NCI-H1436 treated with DMSO at 0.1 percent for 48 hours (cell line): ENCODE measurements around the gene ZNF844.
"Not testable (repeated sequence)": the region's sequence is repeated elsewhere in the genome, so short reads cannot be mapped to it uniquely, and the experiment has no call there.

Experiments used
- DNase-seq: peaks from one replicate; lab custom pipeline; 2025; lab: John Stamatoyannopoulos, UW

Gene ZNF844

DNA sequence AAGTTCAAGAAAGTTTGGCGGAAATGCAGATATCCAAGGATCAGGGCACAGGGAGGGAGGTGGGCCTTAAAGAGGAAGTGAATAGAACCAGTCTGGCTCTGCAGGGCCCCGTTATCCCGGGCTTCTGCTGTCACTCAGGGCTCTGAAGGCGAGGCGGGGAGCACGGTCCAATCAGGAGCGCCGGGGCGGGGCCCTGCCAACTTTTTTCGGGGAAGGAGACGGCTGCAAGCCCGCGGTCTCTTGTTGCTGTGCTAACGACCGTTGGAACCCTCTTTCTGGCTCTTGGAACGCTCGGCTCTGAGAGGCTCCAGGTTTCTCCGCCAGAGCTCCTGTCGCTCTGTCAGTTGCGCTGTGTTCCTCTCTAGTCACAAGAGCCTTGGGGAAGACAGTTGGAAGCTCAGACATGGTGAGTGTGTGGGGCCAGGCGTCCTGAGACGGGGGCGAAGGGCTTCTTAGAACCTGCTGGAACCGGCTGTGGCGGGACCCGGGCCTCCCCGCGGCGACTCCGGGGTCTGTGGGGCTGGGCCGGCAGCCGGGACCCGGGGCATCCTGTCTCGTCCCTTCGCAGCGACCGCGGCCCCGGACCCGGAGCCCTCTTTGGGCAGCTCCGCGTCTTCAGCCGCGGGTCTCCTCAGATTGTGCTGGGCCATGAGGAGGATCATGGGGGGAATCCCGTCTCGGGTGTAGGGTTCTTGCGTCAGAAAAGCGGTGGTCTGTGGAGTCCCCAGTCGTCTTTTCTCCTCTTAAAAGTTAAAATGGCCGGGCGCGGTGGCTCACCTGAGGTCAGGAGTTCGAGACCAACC lies 27.7 kb downstream of the ZNF844 start:
- no peak for DNase-seq

DNA sequence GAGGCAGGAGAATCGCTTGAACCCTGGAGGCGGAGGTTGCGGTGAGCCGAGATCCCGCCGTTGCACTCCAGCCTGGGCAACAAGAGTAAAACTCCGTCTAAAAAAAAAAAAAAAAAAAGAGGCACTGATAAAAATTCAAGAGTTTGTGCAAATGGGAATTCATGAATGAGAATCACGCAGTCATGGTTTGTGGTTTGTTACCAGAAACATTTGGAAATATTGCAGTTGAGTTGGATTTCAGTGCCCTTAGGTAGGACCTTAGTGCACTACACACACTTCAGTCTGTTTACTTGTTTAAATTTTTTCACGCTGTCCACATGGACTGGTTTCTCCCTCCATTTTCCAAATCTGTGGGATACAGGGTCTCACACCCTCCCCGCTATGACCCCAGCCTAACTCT lies 28.4 kb downstream of the ZNF844 start:
- no peak for DNase-seq

DNA sequence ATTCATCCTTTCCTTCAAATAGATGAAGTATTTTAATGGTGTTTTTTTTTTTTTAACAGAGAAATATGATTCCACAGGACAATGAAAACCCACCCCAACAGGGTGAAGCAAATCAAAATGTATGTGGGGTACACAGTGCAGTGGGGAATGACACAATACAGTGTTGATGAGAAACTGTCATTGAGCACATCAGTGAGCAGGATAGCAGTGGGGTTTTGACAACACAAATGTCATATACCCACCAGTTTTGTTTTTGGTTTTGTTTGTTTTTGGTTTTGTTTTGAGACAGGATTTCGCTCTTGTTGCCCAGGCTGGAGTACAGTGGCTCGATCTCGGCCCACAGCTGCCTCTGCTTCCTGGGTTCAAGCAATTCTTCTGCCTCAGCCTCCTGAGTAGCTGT lies 29.2 kb downstream of the ZNF844 start:
- no peak for DNase-seq

DNA sequence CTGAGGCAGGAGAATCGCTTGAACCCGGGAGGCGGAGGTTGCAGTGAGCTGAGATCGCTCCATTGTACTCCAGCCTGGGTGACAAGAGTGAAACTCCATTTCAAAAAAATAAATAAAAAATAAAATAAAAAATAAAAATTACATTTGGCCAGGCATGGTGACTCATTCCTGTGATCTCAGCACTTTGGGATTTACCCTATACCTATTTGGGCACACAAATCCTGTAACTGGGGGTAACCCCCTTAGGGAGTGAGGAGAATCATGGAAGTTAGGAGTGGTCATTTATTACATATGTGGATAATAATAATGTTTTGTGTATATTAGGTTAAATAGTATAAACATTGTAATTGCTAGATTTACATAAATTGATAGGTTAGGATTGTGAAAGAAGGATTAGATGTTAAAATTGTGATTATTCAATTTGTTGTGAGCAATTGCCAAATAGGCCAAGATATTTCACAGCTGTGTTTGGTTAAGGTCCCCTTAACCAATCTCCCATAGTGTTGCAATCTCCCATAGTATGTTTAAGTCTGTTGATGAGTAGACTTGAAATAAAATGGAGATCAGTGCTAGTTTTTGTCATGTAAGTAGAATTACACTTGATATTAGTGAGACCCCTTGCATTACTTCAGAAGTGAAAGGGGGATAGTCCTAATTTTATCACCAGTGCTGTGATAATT lies 30.7 kb downstream of the ZNF844 start:
- DNase-seq = no peak

- no peak for DNase-seq
Observed at GRCh38 chr19:12098040-12098439, 33.5 kb downstream of the ZNF844 start.

GRCh38 chr19:12103909-12104308 lies 39.4 kb downstream of the ZNF844 start:
- DNase-seq = not testable (repeated sequence)

DNA sequence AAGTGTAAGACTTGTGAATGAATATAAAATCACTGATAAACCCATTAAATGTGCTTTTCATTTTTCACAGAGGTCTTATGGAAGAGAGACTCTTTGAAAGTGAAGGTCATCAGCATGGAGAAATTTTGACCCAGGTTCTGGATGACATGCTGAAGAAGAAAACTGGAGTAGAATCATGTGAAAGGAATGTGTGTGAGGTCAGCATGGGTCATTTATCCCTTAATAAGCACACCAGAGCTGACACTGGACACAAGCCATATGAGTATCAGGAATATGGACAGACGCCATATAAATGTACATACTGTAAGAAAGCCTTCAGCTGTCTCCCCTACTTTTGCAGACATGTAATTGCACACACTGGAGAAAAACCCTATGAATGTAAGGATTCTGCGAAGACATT lies 46.6 kb downstream of the ZNF844 start:
- no peak for DNase-seq

DNA sequence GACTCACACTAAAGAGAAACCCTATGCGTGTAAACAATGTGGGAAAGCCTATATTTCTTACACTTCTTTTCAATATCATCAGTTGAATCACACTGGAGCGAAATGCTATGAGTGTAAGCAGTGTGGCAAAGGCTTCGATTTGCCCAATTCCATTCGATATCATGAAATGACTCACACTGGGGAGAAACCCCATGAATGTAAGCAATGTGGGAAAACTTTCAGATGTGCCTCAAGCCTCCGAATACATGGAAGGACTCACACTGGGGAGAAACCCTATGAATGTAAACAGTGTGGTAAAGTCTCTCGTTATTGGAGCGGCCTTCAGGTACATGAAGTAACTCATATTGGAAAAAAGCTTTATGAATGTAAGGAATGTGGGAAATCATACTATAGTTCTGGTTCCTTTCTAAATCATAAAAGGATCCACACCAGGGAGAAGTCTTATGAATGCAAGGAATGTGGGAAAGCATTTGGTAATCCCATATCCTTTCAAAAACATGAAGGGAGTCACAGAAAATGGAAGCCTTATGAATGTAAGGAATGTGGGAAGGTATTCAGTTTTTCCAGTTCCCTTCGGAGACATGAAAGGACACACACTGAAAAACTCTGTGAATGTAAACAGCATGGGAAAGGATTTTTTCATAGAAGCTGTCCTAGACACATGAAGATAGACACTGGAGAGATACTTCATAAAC lies 47.6 kb downstream of the ZNF844 start:
- DNase-seq = no peak

GRCh38 chr19:12112701-12113100 lies 48.2 kb downstream of the ZNF844 start:
- DNase-seq = no peak

DNA sequence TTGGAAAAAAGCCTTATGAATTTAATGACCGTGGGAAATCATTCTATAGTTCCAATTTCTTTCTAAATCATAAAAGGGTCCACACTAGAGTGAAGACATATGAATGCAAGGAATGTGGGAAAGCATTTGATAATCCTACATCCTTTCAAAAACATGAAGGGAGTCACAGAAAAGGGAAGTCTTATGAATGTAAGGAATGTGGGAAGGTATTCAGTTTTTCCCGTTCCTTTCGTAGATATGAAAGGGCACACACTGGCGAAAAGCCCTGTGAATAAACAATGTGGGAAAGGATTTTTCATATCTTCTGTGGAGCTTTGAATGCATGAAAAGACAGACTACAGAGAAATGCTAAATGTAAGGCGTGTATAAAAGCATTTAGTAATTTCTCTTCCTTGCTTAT lies 48.6 kb downstream of the ZNF844 start:
- DNase-seq = no peak

DNA sequence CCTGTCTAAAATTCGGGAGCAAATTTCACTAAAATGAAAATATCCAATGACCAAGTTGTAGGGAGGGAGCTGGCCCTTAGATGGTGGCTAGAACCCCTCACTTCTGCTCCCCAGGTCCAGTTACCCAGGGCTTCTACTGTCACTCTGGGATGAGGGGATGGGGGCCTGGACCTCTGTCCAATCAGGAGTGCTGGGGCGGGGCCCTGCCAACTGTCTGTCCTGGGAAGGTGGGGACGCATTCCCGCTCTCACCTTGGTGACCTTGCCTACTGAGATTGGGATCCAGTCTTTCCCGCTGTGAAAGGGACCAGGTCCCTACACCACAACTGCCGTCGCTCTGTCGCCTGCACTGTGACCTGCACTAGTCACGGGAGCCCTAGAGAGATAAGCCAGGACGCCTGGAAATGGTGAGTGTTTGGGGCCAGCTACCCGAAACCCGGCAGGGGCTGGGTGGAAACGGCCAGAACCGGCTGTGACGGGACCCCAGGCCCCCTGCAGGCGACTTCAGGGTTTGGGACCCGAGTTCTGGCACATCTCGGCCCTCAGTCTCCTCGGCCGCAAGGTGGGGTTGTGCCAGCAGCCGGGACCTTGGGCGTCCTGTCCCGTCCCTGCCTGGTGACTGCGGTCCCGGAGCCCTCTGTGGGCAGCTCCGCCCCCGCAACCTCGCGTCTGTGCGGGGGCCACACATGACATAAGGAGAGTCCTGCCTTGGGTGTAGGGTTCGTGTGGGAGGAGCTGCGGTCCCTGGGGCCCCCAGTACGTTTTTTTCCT lies 52.9 kb downstream of the ZNF844 start:
- DNase-seq = no peak

- no peak for DNase-seq
Observed at GRCh38 chr19:12126707-12127106, 62.2 kb downstream of the ZNF844 start.
